Measurements from ENCODE around the gene ARID2. TPM values are rescaled to one million over a fixed set of nuclear protein-coding genes. Genes with fewer than 3 reads are reported as not detected.

The ARID2 gene
- total RNA-seq, result 10.8 and 17.3 TPM in 2 replicates

GRCh38 chr12:45729233-45730083 lies at the start of gene ARID2:
ARID2 (plus strand) TSS chr12:45729706; CDS start chr12:45729837, 131 bp downstream.
- DNase-seq (ENCODE audit: low read depth in 2 of 2), result peak in 1 of 2 donors; percentile 69

- no peak for DNase-seq (ENCODE audit: low read depth in 2 of 2)
Observed at GRCh38 chr12:45680362-45680761, 49.1 kb upstream of the ARID2 start.

GRCh38 chr12:45681465-45681864 lies 48.0 kb upstream of the ARID2 start:
- DNase-seq (ENCODE audit: low read depth in 2 of 2), result no peak

GRCh38 chr12:45685680-45686079 lies 43.8 kb upstream of the ARID2 start:
- no peak for DNase-seq (ENCODE audit: low read depth in 2 of 2)

GRCh38 chr12:45687081-45688015 lies 42.2 kb upstream of the ARID2 start:
- DNase-seq (ENCODE audit: low read depth in 2 of 2), result no peak

GRCh38 chr12:45688183-45688582 lies 41.3 kb upstream of the ARID2 start:
- no peak for DNase-seq (ENCODE audit: low read depth in 2 of 2)

- DNase-seq (ENCODE audit: low read depth in 2 of 2), result no peak
Observed at GRCh38 chr12:45695035-45695434, 34.5 kb upstream of the ARID2 start.

- no peak for DNase-seq (ENCODE audit: low read depth in 2 of 2)
Observed at GRCh38 chr12:45695606-45696005, 33.9 kb upstream of the ARID2 start.

- no peak for DNase-seq (ENCODE audit: low read depth in 2 of 2)
Observed at GRCh38 chr12:45696049-45696448, 33.5 kb upstream of the ARID2 start.

- DNase-seq (ENCODE audit: low read depth in 2 of 2), result no peak
Observed at GRCh38 chr12:45697371-45697770, 32.1 kb upstream of the ARID2 start.

- no peak for DNase-seq (ENCODE audit: low read depth in 2 of 2)
Observed at GRCh38 chr12:45701296-45701695, 28.2 kb upstream of the ARID2 start.

GRCh38 chr12:45703942-45704341 lies 25.6 kb upstream of the ARID2 start:
- DNase-seq (ENCODE audit: low read depth in 2 of 2), result peak in 1 of 2 donors; percentile 5

GRCh38 chr12:45704968-45705367 lies 24.5 kb upstream of the ARID2 start:
- peak; percentile 36 to 50 for DNase-seq (ENCODE audit: low read depth in 2 of 2)

GRCh38 chr12:45705404-45705803 lies 24.1 kb upstream of the ARID2 start:
- no peak for DNase-seq (ENCODE audit: low read depth in 2 of 2)

GRCh38 chr12:45707241-45707857 lies 22.2 kb upstream of the ARID2 start:
- no peak for DNase-seq (ENCODE audit: low read depth in 2 of 2)

- no peak for DNase-seq (ENCODE audit: low read depth in 2 of 2)
Observed at GRCh38 chr12:45708363-45708762, 21.1 kb upstream of the ARID2 start.

- DNase-seq (ENCODE audit: low read depth in 2 of 2), result no peak
Observed at GRCh38 chr12:45708901-45709300, 20.6 kb upstream of the ARID2 start.

GRCh38 chr12:45712319-45712718 lies 17.2 kb upstream of the ARID2 start:
- no peak for DNase-seq (ENCODE audit: low read depth in 2 of 2)

GRCh38 chr12:45713078-45713477 lies 16.4 kb upstream of the ARID2 start:
- no peak for DNase-seq (ENCODE audit: low read depth in 2 of 2)

- no peak for DNase-seq (ENCODE audit: low read depth in 2 of 2)
Observed at GRCh38 chr12:45718306-45718705, 11.2 kb upstream of the ARID2 start.

GRCh38 chr12:45720069-45720468 lies 9.4 kb upstream of the ARID2 start:
- no peak for DNase-seq (ENCODE audit: low read depth in 2 of 2)

GRCh38 chr12:45721369-45721768 lies 8.1 kb upstream of the ARID2 start:
- no peak for DNase-seq (ENCODE audit: low read depth in 2 of 2)
